ENCODE results near the gene CDCA5. TPM values are rescaled to one million over a fixed set of nuclear protein-coding genes. Genes with fewer than 3 reads are reported as not detected.
A peak's percentile ranks its signal among the peaks of the same experiment; 100 is the strongest.

CDCA5 gene
- total and polyA plus RNA-seq, 2 of the 4 experiments (the other 2 are of a cell fraction), result 9.1 to 14.0 TPM

GRCh38 chr11:65111159-65111743, 27.4 kb upstream of the CDCA5 start:
- H3K9ac ChIP-seq (ENCODE audit: low read depth, low read length), result no peak overlapping the region
- no peak for TF ChIP-seq MAFK (IDR thresholded peaks at IDR 0.05; ENCODE audit: low read depth, low read length)
- TF ChIP-seq MAZ (IDR thresholded peaks at IDR 0.05; ENCODE audit: borderline replicate concordance, low read depth, low read length), result no peak
- TF ChIP-seq RFX5 (IDR thresholded peaks at IDR 0.05; ENCODE audit: low read depth, low read length), result no peak
- no peak overlapping the region for H3K56ac ChIP-seq (ENCODE audit: extremely low read depth, insufficient read depth, low read length)
- no peak overlapping the region for H4K8ac ChIP-seq (ENCODE audit: low read depth in 2 of 2, low read length in 2 of 2)
- H2BK15ac ChIP-seq (ENCODE audit: low read depth, low read length), result no peak overlapping the region
- H3K23ac ChIP-seq (ENCODE audit: low read depth, low read length), result no peak overlapping the region
- no peak overlapping the region for H3K4me3 ChIP-seq (ENCODE audit: insufficient read depth, low read depth, low read length)
- no peak overlapping the region for H2BK120ac ChIP-seq (ENCODE audit: low read depth, low read length)
- H4K20me1 ChIP-seq (ENCODE audit: insufficient read depth, low read length), result peaks cover 11% of the 10 kb centered on the region; the same call in 1 of the 2 replicates
- intact Hi-C loops (cut with micrococcal nuclease) (loop anchor here (2.0 to 5.0 kb wide), 2 partner anchors 141 to 264 kb away; no protein-coding TSS in a partner anchor), in situ Hi-C loops (cut with MboI; ENCODE audit: low sequenced_read_pairs) (no loop called here), dilution Hi-C loops (cut with HindIII; ENCODE audit: low sequenced_read_pairs, unreplicated experiment) (no loop called here)
- H3K14ac ChIP-seq (replicated peaks; ENCODE audit: low read depth, low read length), result no peak overlapping the region
- no peak overlapping the region for H3K27ac ChIP-seq (ENCODE audit: insufficient read depth, low read length)
- peaks cover 14% of the 10 kb centered on the region; the same call in 1 of the 2 replicates for H3K4me1 ChIP-seq (ENCODE audit: control insufficient read depth, insufficient read depth, low read length)
- DNase-seq (no peak), ATAC-seq (ENCODE audit: low read depth) (no peak)
- peaks cover 0 to 28% of the 10 kb centered on the region in 2 experiments for H3K79me1 ChIP-seq (ENCODE audit: low read depth in 1 of 2, low read length in 2 of 2)
- H2AFZ ChIP-seq (replicated peaks; ENCODE audit: low read length, poor library complexity), result peak overlapping the region; percentile 62
- H2AK5ac ChIP-seq (ENCODE audit: low read depth, low read length), result no peak overlapping the region
- no peak overlapping the region for H3K18ac ChIP-seq (ENCODE audit: low read depth, low read length)
- no peak overlapping the region for H4K91ac ChIP-seq (ENCODE audit: insufficient read depth, low read depth, low read length)
- H2AK9ac ChIP-seq (replicated peaks; ENCODE audit: low read depth, low read length, poor library complexity), result peak overlapping the region; percentile 72
- ChIA-PET CTCF (interaction anchor here (1.3 to 3.5 kb wide), 2 partner anchors 9 to 13 kb away, joined by 5 to 15 read pairs; no protein-coding TSS in a partner anchor), POLR2A (ENCODE audit: unreplicated experiment) (interaction anchor here (0.6 to 1.0 kb wide), 2 partner anchors 11 to 12 kb away, joined by 3 to 5 read pairs; partner anchors contain the start of genes FAU and MRPL49)
- no TSS peak for BruUV-seq (replicated peaks)
- H3K9me3 ChIP-seq (ENCODE audit: control insufficient read depth, insufficient read depth, low read length), result no peaks in the 10 kb centered on the region
- no peak overlapping the region for H2BK20ac ChIP-seq (ENCODE audit: low read depth, low read length)
- 0 out of 2 replicates have a peak, but pooled peaks cover 2% of the 10 kb centered on the region for H3K9me1 ChIP-seq (ENCODE audit: insufficient read depth, low read length)
- H2BK5ac ChIP-seq (ENCODE audit: low read depth, low read length, poor library complexity, severe bottlenecking), result no peak overlapping the region
- H3K27me3 ChIP-seq (ENCODE audit: control insufficient read depth, insufficient read depth, low read length), result no peaks in the 10 kb centered on the region
- H4K5ac ChIP-seq (ENCODE audit: low read depth, low read length), result no peak overlapping the region
- 64% methylated on average over 20 of the region's 31 CpGs; no CpG with 5 or more reads in 1 of the 2 experiments for WGBS, 2 experiments (ENCODE audit: extremely low coverage in 2 of 2, insufficient read length in 1 of 2)
- H3K4ac ChIP-seq (ENCODE audit: low read depth, low read length), result no peak overlapping the region
- H3K36me3 ChIP-seq (ENCODE audit: control insufficient read depth, insufficient read depth, low read length), result peaks cover 11% of the 10 kb centered on the region
- H3K4me2 ChIP-seq (ENCODE audit: low read depth, low read length), result no peak overlapping the region
